GM12892 (cell line): Measurements from ENCODE around the gene TEX51.

Experiments used
- DNase-seq: peaks from one replicate; pipeline ENCODE4 v3.0.0; 2011; ENCODE audit not compliant: insufficient read length
- FAIRE-seq: peaks from 2 replicates; lab custom pipeline; 2011; peaks lifted over from hg19 to GRCh38; lab: Jason Lieb, UNC
- POLR2A ChIP-seq: IDR thresholded peaks from 2 replicates; pipeline ENCODE4 v1.6.1; 2011; ENCODE audit warnings: low read depth, low read length, control low read depth
- POLR2AphosphoS5 ChIP-seq: IDR thresholded peaks from 2 replicates; pipeline ENCODE4 v1.6.1; 2011; ENCODE audit warnings: low read depth, low read length, control low read depth
- TAF1 ChIP-seq: IDR thresholded peaks from 2 replicates; pipeline ENCODE4 v1.6.1; 2011; ENCODE audit warnings: low read depth, mild to moderate bottlenecking, control low read depth, low read length, borderline replicate concordance

TEX51 gene

GRCh38 chr2:126933711-126934091 is 35.0 kb downstream of the TEX51 start:
- DNase-seq (no peak), FAIRE-seq (no peak)
- TF ChIP-seq POLR2AphosphoS5 (no peak), TAF1 (no peak), POLR2A (no peak)

GRCh38 chr2:126934809-126935208 is 36.1 kb downstream of the TEX51 start:
- TF ChIP-seq POLR2A: no peak
- no peak for TF ChIP-seq TAF1
- TF ChIP-seq POLR2AphosphoS5: no peak
- FAIRE-seq: no peak
- DNase-seq: no peak

GRCh38 chr2:126935774-126936173 is 37.1 kb downstream of the TEX51 start:
- no peak for TF ChIP-seq POLR2A
- no peak for TF ChIP-seq POLR2AphosphoS5
- no peak for TF ChIP-seq TAF1
- FAIRE-seq (no peak), DNase-seq (no peak)

GRCh38 chr2:126936219-126936723 is 37.6 kb downstream of the TEX51 start:
- FAIRE-seq: no peak
- no peak for TF ChIP-seq POLR2A
- no peak for TF ChIP-seq POLR2AphosphoS5
- no peak for DNase-seq

- no peak for DNase-seq
- no peak for TF ChIP-seq POLR2A
- TF ChIP-seq POLR2AphosphoS5: no peak
- no peak for TF ChIP-seq TAF1
- FAIRE-seq: no peak
Observed at GRCh38 chr2:126940331-126940730, 41.6 kb downstream of the TEX51 start.

- DNase-seq (no peak), FAIRE-seq (no peak)
Observed at GRCh38 chr2:126942427-126943203, 43.9 kb downstream of the TEX51 start.

GRCh38 chr2:126943612-126944348 is 45.1 kb downstream of the TEX51 start:
- DNase-seq (no peak), FAIRE-seq (no peak)
- no peak for TF ChIP-seq POLR2AphosphoS5
- TF ChIP-seq POLR2A: no peak
- no peak for TF ChIP-seq TAF1

More at GRCh38 chr2:126942427-126943203, 43.9 kb downstream of the TEX51 start:
- no peak for TF ChIP-seq TAF1
- no peak for TF ChIP-seq POLR2AphosphoS5
- no peak for TF ChIP-seq POLR2A

GRCh38 chr2:126945118-126945517 is 46.4 kb downstream of the TEX51 start:
- no peak for DNase-seq
- no peak for TF ChIP-seq TAF1
- TF ChIP-seq POLR2A: no peak
- TF ChIP-seq POLR2AphosphoS5: no peak
- no peak for FAIRE-seq

GRCh38 chr2:126946318-126947102 is 47.8 kb downstream of the TEX51 start:
- FAIRE-seq: no peak
- TF ChIP-seq POLR2A: no peak
- no peak for TF ChIP-seq TAF1
- no peak for TF ChIP-seq POLR2AphosphoS5

GRCh38 chr2:126947103-126947429 is 48.4 kb downstream of the TEX51 start:
- TF ChIP-seq POLR2AphosphoS5: no peak
- no peak for TF ChIP-seq POLR2A
- TF ChIP-seq TAF1: no peak
- FAIRE-seq (no peak), DNase-seq (no peak)

More at GRCh38 chr2:126946318-126947102, 47.8 kb downstream of the TEX51 start:
- DNase-seq: no peak

GRCh38 chr2:126949775-126950174 is 51.1 kb downstream of the TEX51 start:
- no peak for FAIRE-seq
- no peak for TF ChIP-seq POLR2AphosphoS5
- no peak for TF ChIP-seq POLR2A
- no peak for TF ChIP-seq TAF1
- no peak for DNase-seq
